KG1 (cell line): Measurements from ENCODE around the gene EMSY.
"Not testable (repeated sequence)": the region's sequence is repeated elsewhere in the genome, so short reads cannot be mapped to it uniquely, and the experiment has no call there.

Source experiments
- DNase-seq: peaks from one replicate; lab custom pipeline; 2025; lab: John Stamatoyannopoulos, UW

The EMSY gene, protein sequence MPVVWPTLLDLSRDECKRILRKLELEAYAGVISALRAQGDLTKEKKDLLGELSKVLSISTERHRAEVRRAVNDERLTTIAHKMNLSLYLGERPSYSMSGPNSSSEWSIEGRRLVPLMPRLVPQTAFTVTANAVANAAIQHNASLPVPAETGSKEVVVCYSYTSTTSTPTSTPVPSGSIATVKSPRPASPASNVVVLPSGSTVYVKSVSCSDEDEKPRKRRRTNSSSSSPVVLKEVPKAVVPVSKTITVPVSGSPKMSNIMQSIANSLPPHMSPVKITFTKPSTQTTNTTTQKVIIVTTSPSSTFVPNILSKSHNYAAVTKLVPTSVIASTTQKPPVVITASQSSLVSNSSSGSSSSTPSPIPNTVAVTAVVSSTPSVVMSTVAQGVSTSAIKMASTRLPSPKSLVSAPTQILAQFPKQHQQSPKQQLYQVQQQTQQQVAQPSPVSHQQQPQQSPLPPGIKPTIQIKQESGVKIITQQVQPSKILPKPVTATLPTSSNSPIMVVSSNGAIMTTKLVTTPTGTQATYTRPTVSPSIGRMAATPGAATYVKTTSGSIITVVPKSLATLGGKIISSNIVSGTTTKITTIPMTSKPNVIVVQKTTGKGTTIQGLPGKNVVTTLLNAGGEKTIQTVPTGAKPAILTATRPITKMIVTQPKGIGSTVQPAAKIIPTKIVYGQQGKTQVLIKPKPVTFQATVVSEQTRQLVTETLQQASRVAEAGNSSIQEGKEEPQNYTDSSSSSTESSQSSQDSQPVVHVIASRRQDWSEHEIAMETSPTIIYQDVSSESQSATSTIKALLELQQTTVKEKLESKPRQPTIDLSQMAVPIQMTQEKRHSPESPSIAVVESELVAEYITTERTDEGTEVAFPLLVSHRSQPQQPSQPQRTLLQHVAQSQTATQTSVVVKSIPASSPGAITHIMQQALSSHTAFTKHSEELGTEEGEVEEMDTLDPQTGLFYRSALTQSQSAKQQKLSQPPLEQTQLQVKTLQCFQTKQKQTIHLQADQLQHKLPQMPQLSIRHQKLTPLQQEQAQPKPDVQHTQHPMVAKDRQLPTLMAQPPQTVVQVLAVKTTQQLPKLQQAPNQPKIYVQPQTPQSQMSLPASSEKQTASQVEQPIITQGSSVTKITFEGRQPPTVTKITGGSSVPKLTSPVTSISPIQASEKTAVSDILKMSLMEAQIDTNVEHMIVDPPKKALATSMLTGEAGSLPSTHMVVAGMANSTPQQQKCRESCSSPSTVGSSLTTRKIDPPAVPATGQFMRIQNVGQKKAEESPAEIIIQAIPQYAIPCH (N-terminal part only)

DNA sequence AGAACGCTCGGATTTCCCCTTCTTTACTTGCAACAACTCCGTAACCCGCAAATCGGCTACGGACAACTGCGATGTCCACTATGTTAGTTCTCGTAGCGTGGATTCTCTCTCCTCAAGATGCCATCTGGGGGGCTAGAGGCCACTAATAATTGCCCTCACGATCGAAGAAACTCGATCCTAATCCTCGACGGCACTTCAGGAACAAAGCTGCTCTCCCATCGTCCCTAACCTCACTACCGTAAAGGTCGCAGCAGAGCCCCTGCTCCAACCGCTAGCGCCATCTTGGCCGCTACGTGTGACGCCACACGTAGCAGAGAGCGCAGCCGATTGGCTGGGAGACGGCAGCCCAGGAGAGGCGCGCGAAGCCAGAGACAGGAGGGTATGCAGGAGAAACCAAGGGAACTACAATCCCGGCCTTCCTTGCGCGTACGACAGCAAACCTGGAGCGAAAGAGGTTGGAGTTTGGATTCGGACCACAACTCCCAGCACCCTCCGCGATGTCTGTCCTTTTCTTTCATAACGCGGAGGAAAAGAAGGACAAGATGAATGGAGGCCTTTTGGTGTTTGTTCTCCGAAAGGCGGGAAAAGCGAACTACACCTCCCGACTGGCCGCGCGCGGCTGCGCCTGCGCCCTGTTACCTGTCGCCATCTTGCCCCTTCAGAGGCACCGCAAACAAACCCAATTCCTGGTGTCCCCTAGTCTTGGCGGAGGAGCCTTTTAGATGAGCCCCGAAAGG lies at the start of gene EMSY:
TSS of gene EMSY (plus strand) at position 635 of the 737 bp plus-strand sequence. CDS start 1,921 bp downstream, outside the sequence.
- DNase-seq = peak; percentile 100

DNA sequence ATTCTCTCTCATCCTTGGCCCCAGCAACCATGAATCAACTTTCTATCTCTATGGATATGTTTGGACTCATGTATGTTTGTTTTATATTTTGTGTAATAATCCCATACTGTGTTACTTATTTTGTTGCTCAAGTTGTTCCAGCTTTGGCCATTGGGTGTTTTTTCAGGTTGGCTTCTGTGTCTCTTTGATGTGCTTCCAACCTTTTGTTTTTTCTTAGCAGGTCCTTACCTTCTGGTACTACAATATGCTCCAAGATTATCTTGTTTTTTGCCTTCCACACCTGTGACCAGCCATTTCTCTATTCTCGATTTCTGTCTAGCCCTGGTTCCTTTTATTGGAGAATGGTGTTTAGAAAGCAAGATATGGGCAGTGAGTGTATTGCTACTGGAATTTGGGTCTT lies 49.5 kb upstream of the EMSY start:
- DNase-seq = no peak

DNA sequence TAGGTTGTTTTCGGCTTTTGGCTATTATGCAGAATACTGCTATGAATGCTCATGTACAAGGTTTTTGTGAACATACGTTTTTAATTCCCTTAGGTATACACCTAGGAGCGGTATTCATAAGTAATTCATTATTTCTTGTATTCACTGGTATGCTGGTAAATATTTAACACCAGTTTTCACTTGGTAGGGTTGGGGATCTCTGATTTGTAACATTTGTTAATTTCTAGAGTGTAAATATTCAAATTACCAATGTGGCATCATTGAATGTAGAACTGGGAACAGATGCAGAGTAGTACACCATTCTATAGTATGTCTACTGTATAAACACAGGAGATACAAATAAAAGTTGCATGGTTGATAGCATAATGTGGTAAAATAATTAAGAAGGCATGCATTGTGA lies 47.4 kb upstream of the EMSY start:
- no peak for DNase-seq

DNA sequence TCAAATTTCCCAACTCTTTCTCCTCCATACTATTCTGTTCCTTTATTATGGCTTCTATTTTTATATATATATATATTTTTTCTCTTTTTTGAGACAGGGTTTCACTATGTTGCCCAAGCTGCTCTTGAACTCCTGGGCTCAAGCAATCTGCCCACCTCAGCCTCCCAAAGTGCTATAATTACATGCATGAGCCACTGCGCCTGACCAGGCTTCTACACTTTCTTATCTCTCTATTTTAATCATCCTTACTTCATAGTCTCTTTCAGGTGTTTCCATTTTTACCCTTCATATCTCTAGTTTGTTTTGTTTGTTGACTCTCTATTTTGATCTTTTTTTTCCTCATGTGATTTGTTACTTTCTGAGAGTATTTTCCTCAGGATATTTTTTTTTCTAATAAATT lies 43.9 kb upstream of the EMSY start:
- DNase-seq = no peak

DNA sequence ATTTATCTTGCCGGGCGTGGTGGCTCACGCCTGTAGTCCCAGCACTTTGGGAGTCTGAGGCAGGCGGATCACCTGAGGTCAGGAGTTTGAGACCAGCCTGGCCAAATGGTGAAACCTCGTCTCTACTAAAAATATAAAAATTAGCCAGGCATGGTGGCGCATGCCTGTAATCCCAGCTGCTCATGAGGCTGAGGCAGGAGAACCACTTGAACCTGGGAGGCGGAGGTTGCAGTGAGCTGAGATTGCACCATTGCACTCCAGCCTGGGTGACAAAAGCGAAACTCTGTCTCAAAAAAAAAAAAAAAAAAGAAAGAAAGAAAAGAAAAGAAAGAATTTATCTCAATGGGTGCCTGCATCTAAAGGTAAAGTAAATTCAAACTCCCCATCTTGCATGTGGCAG lies 43.3 kb upstream of the EMSY start:
- DNase-seq = not testable (repeated sequence)

DNA sequence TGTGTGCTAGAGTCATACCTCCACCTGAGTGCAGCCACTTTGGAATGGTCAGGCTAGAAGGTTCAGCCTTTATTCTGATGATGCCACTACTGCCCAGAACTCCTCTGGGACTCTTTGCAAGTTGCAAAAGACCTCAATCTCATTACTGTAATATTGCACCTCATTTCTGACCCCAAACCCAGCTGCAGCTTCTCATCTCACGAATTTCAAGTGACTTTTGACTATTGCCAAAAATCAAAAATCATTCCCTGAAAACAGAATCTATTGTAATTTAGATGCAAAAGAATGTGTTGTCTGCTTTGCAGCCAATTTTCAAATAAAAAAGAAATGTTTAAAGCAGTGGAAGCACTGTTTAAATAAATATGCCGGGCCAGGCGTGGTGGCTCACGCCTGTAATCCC lies 38.5 kb upstream of the EMSY start:
- no peak for DNase-seq

DNA sequence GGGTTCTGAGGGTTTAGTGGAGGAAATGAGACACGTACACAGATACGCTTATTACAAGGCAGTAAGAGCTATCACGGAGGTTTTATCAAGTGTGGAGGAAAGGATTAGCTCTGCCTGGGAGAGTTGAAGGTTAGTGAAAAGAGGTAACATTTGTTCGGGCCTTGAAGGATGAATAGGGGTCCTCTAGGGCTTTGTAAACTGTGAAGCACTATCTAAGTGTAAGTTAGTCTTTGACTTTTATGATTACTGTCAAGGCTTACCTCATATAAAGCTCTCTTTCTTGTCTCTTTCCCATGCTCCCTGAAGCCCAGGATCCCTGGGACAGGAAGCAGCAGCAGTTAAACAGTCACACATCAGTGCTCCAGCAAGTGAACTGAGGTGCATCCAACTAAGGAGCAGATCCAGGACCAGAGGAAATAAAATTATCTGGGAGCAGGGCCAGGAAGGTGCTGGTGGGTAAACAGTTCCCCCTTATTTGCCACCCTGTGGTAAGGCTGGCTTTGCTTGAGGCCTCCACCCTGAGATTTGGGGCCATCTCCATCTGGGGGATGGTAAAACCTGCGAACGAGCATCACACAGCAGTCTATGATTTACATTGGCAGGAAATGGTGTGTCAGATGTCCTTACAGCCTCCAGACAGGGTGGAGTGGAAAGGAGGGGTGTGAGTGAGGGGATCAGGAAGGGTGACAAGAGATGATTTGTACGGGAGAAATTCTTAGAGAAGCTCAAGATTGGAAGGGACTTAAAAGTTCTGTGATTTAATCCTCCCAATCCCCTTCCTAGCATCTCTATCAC lies 36.5 kb upstream of the EMSY start:
- DNase-seq = no peak

DNA sequence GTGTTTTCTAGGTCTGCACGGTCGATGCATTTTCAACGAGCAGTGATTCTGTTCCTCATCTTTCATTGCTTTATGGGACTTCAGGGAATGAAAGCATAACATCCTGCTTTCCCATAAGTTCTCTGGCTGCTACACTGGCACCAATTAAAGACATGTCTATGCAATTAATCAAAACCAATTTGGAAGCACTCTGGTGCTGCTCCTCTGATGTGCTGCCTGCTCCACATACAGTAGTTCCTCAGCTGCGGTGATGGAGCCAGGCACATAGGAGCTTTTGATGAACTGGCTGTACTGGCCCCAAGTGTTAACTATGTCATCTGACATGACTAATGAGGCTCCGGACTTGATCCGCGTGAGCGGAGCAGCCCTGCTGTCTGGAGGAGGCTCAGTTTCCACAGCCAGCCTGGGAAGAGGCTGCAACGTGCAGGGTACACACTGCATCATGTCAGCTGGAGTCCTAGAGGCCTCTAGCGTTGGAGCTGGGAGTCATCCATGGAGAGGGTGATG lies 33.9 kb upstream of the EMSY start:
- no peak for DNase-seq

DNA sequence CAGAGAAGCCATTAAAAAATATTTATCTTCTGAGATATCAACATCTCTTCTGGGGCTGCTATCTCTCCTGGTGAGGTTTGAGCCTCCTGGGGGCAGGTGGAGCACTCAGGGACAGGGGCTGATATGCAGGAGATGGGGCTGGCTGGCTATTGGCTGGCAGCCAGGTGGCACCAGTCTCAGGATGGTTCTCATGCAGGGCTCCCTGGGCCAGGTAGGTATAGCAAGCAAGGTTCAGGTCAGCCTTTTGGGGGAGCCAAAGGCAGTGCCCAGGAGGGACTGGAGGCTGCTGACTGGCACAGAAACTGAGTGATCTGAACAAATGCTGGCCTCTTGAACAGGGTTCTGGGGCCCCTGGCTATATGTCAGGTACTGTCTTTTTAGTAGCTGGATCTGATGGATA lies 29.7 kb upstream of the EMSY start:
- no peak for DNase-seq

DNA sequence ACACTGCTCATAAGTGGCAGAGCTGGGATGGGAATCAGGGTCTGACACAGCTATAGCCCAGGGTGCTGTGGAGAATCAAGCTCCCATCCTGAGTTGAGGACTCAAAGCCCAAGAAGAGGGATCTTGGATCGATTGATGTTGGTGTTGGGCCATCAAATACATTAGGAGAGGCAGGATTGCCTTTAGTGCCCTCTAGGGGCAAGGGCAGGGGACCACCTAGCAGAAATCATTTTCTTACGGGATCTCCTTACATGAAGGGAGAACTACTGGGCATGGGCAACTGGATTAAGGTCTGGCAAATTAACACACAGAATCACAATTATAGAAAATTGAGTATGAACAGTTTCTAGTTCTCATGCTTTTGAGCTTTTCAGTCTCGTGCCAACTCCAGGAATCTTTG lies 24.9 kb upstream of the EMSY start:
- no peak for DNase-seq

DNA sequence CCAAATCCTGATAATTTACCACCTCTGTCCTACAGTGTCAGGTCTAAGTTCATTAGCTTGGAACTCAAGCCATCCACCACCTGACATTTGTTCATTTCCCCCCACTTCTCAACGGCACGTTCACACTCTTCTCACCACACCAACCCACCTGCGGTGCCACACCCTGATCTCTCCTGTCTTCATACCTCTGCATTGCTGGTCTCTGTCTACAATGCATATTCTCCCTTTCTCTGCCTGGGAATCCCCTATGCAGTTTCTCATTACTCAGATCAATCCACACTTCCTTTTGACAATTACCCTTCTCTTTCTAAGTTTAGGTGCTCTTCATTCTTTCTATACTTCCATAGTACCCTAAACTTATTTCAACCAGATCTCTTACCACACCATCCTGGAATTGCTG lies 20.4 kb upstream of the EMSY start:
- DNase-seq = no peak

DNA sequence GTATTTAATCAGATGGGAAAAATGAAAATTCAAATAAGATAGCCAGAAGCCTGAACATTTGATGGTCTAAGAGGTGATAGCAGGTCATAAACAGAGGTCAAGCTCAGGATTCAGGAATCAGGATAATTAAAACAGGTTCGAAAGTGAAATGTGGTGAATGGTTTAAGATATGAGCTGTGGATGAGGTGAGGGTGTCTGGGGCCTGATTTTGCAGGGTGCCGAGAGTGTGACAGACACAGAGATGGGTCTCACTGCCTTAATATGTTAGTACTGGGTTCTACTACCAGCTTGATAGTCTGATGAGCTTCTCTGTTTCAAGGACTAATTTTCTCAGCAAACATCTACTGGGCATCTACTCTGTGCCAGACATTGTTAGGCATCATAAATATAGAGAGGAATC lies 19.9 kb upstream of the EMSY start:
- no peak for DNase-seq

DNA sequence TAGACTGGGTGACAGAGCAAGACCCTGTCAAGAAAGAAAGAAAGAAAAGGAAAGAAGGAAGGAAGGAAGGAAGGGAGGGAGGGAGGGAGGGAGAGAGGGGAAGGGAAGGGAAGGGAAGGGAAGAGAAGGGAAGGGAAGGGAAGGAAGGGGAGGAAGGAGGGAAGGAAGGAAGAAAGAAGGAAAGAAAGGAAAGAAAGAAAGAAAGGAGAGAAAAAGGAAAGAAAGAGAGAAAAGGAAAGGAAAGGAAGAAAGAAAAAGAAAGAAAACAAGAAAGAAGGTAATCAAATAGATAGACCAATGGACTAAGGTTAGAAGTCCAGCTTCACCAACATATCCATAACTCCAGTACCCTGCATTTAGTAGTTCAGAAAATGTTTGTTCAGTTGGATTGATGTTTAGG lies 18.2 kb upstream of the EMSY start:
- DNase-seq = no peak

DNA sequence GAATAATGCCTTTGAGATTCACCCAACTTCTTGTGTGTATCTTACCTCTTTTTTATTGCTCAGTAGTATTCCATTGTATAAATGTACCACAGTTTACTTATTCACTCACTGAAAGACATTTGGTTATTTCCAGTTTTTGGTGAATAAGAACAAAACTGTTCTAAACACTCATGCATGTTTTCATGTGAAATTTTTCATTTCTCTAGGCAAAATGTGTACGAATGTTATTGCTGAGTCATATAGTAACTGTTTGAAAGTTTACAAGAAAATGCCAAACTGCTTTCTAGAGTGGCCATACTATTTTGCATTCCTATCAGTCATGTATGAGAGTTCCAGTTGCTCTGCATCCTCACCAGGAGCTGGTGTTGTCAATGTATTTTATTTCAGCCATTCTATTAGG lies 8.8 kb upstream of the EMSY start:
- no peak for DNase-seq

DNA sequence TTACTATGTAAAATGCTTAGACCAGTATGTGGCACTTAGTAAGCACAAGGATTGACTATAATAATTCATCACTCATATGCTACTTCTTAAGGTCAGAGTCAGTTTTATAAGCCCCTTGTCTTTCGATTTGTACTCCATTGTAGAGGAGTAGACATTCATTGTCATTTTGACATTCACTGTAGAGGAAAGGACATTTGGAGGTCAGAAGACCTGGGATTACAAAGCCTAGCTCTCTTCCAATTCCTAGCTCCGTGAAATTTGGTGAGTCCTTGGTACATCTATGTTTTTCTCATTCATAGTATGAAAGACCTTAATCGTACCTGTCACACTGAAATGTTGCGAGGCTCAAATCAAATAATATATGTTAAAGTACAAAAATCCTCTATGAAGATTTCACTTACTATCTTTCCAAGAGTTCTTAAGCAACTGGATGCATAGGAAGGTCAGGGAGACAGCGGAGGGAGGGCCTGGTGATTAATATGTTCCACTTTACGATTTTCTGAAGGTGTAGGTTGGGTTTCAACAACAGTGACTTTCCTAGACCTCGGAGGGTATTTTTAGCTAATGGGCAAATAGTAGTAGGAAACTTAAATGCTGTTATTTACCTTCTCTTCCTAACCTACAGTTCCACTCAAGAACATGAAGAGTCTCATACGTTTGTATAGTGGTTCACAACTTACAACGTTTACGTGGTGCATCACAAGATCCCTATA lies 1.4 kb upstream of the EMSY start:
- DNase-seq = no peak

DNA sequence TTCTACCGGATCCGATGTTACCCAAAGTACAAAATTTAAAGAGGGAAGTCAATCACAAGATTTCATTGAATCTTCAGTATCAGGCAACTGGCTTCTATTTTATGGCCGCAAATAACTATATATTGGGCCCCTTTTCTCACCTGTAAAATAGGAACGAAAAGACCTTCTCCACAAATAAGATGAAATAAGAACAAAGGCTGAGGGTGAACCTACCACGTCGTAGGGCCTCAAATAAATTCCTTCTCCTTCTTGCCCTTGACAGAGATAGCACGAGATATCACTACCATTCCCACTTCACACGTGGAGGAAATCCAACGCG lies 794 bp upstream of the EMSY start:
- DNase-seq = no peak

DNA sequence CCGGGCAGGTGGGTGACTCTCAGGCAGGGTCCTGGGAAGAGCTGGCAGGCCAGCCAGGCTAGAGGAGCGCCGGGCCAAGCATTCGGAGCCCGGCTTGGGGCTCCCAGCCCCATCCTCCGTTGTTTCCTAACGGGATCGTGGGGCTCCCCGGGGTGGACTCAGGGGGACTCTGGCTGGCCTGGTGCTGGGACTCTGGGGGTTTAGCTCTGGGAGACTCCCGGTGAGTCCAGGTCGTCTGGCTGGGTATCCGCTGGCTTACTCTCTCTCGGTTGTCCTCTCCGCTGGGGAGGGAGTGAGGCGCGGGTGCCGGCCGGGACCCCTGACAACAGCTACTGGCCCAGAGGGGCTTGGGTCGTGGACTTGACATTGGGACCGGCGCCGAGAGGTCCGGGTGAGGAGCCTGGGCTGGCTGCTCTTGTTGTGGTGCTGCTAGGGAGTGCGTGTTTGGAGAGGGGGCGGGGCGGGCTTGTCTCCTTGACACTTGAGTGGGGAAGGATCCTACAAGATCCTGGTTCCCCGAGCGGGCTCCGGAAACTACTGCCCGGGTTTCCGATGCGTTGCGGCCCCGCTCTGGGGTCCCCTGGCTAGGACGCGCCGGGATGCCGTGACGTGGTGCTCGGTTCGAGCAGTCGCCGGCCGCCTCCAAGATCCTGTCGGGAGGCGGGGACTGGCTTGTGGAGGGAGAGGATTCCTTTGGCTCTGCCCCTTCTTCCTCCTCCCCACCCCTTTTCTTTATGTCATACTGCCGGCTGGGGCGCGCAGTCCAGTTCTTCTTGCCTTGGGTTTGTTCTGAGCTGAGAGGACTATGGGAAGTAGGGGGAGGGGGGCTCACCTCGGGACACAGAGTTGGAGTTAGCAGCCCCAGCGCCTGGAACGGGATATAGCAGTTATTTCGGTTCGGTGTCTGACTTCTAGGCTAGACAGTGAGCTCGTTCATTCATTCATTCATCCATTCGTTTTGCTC lies 585 bp downstream of the EMSY start:
- DNase-seq = peak; percentile 67

DNA sequence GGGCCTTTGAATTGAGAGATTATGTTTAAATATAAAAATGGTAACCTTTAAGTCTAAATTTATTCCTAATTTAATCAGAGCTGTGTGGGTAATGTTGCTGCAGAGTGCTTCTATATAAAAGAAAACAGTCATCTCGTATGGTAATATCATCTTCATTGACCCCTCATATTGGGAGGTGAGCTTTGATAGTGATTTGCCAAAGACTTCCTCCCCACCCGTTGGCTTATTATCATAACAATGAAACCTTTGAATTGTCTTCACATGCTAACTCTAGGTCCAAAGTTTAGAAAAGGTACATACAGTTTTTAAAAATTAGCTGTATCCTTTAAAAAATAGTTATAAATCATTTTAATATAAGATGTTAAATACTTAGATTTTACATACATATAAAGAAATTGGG lies 3.7 kb downstream of the EMSY start:
- DNase-seq = no peak

DNA sequence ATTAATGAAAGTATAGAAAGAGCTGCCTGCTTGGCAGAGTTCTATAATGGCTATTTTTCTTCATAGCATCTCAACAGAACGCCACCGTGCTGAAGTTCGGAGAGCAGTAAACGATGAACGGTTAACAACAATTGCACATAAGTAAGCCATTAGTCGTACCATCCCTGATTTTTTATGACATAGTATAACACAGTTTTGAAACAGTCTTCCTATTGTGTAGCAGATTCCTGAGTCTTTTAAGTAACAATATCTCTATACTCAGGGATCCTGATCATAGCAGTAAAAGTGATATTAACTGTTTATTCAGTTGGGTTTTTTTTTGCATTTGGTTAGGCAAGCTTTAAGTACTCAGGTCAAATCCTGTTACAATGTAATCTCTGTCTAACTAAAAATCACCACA lies 8.4 kb downstream of the EMSY start:
- DNase-seq = no peak
